Measurements from ENCODE around the gene DPP6.

DNA sequence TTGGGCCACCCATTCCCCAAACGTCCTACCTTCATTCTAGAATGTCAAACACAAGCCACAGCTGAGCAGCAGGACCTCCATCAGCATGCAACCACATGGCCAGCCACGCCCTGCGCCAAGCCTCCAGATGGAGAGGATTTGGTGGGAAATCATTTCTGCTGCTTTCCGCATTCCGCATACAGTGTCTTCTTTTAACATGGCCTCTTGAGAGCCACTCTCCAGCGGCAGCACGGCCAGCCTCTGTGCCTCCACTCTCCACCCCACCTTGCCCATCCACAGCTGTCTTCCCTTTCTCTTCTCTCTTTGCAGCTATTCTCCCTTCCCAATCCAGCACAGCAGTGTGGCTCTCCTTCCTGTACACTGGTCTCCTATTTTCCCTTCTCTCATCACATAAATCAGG lies 561.6 kb downstream of the DPP6 start:
- TF ChIP-seq, protein P1, sequence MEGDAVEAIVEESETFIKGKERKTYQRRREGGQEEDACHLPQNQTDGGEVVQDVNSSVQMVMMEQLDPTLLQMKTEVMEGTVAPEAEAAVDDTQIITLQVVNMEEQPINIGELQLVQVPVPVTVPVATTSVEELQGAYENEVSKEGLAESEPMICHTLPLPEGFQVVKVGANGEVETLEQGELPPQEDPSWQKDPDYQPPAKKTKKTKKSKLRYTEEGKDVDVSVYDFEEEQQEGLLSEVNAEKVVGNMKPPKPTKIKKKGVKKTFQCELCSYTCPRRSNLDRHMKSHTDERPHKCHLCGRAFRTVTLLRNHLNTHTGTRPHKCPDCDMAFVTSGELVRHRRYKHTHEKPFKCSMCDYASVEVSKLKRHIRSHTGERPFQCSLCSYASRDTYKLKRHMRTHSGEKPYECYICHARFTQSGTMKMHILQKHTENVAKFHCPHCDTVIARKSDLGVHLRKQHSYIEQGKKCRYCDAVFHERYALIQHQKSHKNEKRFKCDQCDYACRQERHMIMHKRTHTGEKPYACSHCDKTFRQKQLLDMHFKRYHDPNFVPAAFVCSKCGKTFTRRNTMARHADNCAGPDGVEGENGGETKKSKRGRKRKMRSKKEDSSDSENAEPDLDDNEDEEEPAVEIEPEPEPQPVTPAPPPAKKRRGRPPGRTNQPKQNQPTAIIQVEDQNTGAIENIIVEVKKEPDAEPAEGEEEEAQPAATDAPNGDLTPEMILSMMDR (IDR thresholded peaks at IDR 0.05), result no peak
- TF ChIP-seq EP300 (IDR thresholded peaks at IDR 0.05) (no peak), POLR2A (IDR thresholded peaks at IDR 0.05) (no peak)

Data from tibial nerve (tissue), 4 donors.